ENCODE data around the gene ALKBH6. TPM values are rescaled to one million over a fixed set of nuclear protein-coding genes. Genes with fewer than 3 reads are reported as not detected.
A peak's percentile ranks its signal among the peaks of the same experiment; 100 is the strongest.

The ALKBH6 gene
- total and polyA plus RNA-seq, 2 of the 8 experiments (the other 6 are each of a cell fraction or from before 2014, with no cell fraction given): 19.2 to 33.3 TPM

GRCh38 chr19:36060430-36060829, 46.4 kb upstream of the ALKBH6 start:
- peaks cover 3 to 32% of the 10 kb centered on the region in 2 experiments; a peak in 3 of 4 replicates for H3K79me2 ChIP-seq (ENCODE audit: control insufficient read depth in 1 of 2, insufficient read depth in 2 of 2, low read length in 2 of 2)
- DNase-seq (ENCODE audit: low read depth in 1 of 2, low spot score in 2 of 2) (peak in 1 of 2 experiments; percentile 51), FAIRE-seq (no peak)
- 78% methylated on average over 4 of the region's 4 CpGs; no CpG with 5 or more reads in 1 of the 2 experiments for WGBS, 2 experiments (ENCODE audit: extremely low coverage in 1 of 2, insufficient coverage in 1 of 2, insufficient read length in 1 of 2, insufficient replicate concordance in 2 of 2, low coverage in 1 of 2, low lambda C conversion rate in 2 of 2, missing lambda C conversion rate in 1 of 2)
- no peak overlapping the region for H2BK15ac ChIP-seq (ENCODE audit: low read length)
- H3K56ac ChIP-seq (replicated peaks; ENCODE audit: insufficient read length, low read depth, low read length): no peak overlapping the region
- H2BK5ac ChIP-seq (ENCODE audit: low read depth, low read length): no peak overlapping the region; the same call in 1 of the 2 replicates
- H3K79me1 ChIP-seq (ENCODE audit: low read depth, low read length): peaks cover 4% of the 10 kb centered on the region; the same call in 1 of the 2 replicates
- ChIA-PET POLR2A (ENCODE audit: partially characterized antibody) (interaction anchor here (1.0 to 1.7 kb wide), 4 partner anchors 13 to 170 kb away, joined by 3 to 6 read pairs (median 3); no protein-coding TSS in a partner anchor), CTCF (ENCODE audit: partially characterized antibody) (interaction anchor here (0.8 to 1.7 kb wide), 11 partner anchors 10 to 101 kb away, joined by 3 to 7 read pairs (median 5); partner anchors contain the start of gene CLIP3)
- peaks cover 8 to 17% of the 10 kb centered on the region in 2 experiments for H4K20me1 ChIP-seq (replicated peaks in 1 of 2; ENCODE audit: control insufficient read depth in 1 of 2, insufficient read depth in 2 of 2, low read length in 2 of 2)
- H3K27ac ChIP-seq (ENCODE audit: low read depth, low read length): no peak overlapping the region
- H2BK120ac ChIP-seq (replicated peaks; ENCODE audit: low read depth, low read length): no peak overlapping the region
- H3K27me3 ChIP-seq (replicated peaks in 1 of 4; ENCODE audit: control insufficient read depth in 3 of 4, extremely low read depth in 1 of 4, insufficient read depth in 3 of 4, low read length in 3 of 4): no peaks in the 10 kb centered on the region
- no peak overlapping the region for H2AK5ac ChIP-seq (ENCODE audit: low read depth, low read length)
- no peak overlapping the region for H3K4me3 ChIP-seq (ENCODE audit: extremely low read depth in 1 of 4, insufficient read depth in 2 of 4, low read depth in 3 of 4, low read length in 4 of 4)
- H3K23ac ChIP-seq (ENCODE audit: insufficient read length): no peak overlapping the region
- H3K36me3 ChIP-seq (ENCODE audit: control insufficient read depth in 2 of 4, insufficient read depth in 4 of 4, low read length in 3 of 4): peaks cover 23 to 45% (median 40%) of the 10 kb centered on the region in 4 experiments
- H2BK12ac ChIP-seq (ENCODE audit: low read depth, low read length): no peak overlapping the region
- H2AFZ ChIP-seq (ENCODE audit: low read length): no peak overlapping the region
- no peak overlapping the region for H4K5ac ChIP-seq (ENCODE audit: insufficient read length, low read depth, low read length)
- H2BK20ac ChIP-seq (ENCODE audit: low read length): no peak overlapping the region
- no peaks in the 10 kb centered on the region for H3K9me3 ChIP-seq (ENCODE audit: insufficient read depth in 2 of 2, low read depth in 1 of 2, low read length in 1 of 2)
- no peak overlapping the region for H4K91ac ChIP-seq (replicated peaks; ENCODE audit: insufficient read length, low read length)
- H3K9ac ChIP-seq (replicated peaks in 1 of 4; ENCODE audit: extremely low read depth in 1 of 4, low read depth in 3 of 4, low read length in 3 of 4): no peak overlapping the region
- H4K8ac ChIP-seq (ENCODE audit: extremely low read depth, insufficient read depth, low read length): no peak overlapping the region
- H3K4ac ChIP-seq (replicated peaks; ENCODE audit: insufficient read length, low read depth, low read length): no peak overlapping the region
- no peak overlapping the region for H3K14ac ChIP-seq (ENCODE audit: insufficient read length)
- H3K18ac ChIP-seq (ENCODE audit: extremely low read depth, low read length): no peak overlapping the region
- H3K4me1 ChIP-seq (replicated peaks in 1 of 4; ENCODE audit: control insufficient read depth in 3 of 4, insufficient read depth in 4 of 4, low read length in 3 of 4): 0 out of 7 replicates have a peak, but pooled peaks cover 0 to 2% (median 0%) of the 10 kb centered on the region in 4 experiments
- no peak overlapping the region for H3K4me2 ChIP-seq (ENCODE audit: insufficient read depth in 1 of 2, low read depth in 2 of 2, low read length in 2 of 2)
- no peaks in the 10 kb centered on the region for H3K23me2 ChIP-seq (ENCODE audit: low read depth, low read length)
- peak; percentile 90 for TF ChIP-seq TEAD4 (IDR thresholded peaks at IDR 0.05; ENCODE audit: low read depth, low read length)
- peak; percentile 52 to 64 for TF ChIP-seq RAD21 (IDR thresholded peaks at IDR 0.05 in 1 of 2, conservative IDR thresholded peaks at IDR 0.05 in 1 of 2; ENCODE audit: low read depth in 2 of 2, low read length in 2 of 2)
- no peak for TF ChIP-seq SIX5 (IDR thresholded peaks at IDR 0.05; ENCODE audit: low read depth, low read length)
- no peak for TF ChIP-seq CREB1 (IDR thresholded peaks at IDR 0.05)
- no peak for TF ChIP-seq SIRT6 (IDR thresholded peaks at IDR 0.05; ENCODE audit: low read length)
- TF ChIP-seq HDAC2 (IDR thresholded peaks at IDR 0.05; ENCODE audit: borderline replicate concordance in 1 of 2, low read depth in 2 of 2, low read length in 2 of 2): no peak
- peak; percentile 55 to 79 (median 71) for TF ChIP-seq CTCF (IDR thresholded peaks at IDR 0.05; ENCODE audit: control extremely low read depth in 1 of 3, insufficient read depth in 1 of 3, low read depth in 1 of 3, low read length in 3 of 3)
- no peak for TF ChIP-seq PHF8 (conservative IDR thresholded peaks at IDR 0.05; ENCODE audit: low read depth, low read length)
- no peak for TF ChIP-seq MAFK (IDR thresholded peaks at IDR 0.05; ENCODE audit: low read depth, low read length)
- 0 out of 2 replicates have a peak, but pooled peaks have one; percentile 16 for TF ChIP-seq MAX (IDR thresholded peaks at IDR 0.05)
